NCI-H146 (cell line): ENCODE data around the gene COL6A1.

ENCODE experiments used
- DNase-seq: peaks from one replicate; lab custom pipeline; 2025; lab: John Stamatoyannopoulos, UW

The COL6A1 gene

GRCh38 chr21:45981151-45982091 is at the start of gene COL6A1:
COL6A1 (plus strand) TSS chr21:45981770; CDS start chr21:45981851, 81 bp downstream.
- peak; percentile 18 for DNase-seq

GRCh38 chr21:45932922-45933502 is 48.6 kb upstream of the COL6A1 start:
- DNase-seq, result no peak

GRCh38 chr21:45934085-45934484 is 47.5 kb upstream of the COL6A1 start:
- DNase-seq, result no peak

- DNase-seq, result no peak
Measured at GRCh38 chr21:45934554-45934953, 47.0 kb upstream of the COL6A1 start.

- DNase-seq, result no peak
Measured at GRCh38 chr21:45935628-45936027, 45.9 kb upstream of the COL6A1 start.

GRCh38 chr21:45937721-45938452 is 43.7 kb upstream of the COL6A1 start:
- no peak for DNase-seq

- no peak for DNase-seq
Measured at GRCh38 chr21:45938453-45938755, 43.2 kb upstream of the COL6A1 start.

GRCh38 chr21:45938811-45939520 is 42.6 kb upstream of the COL6A1 start:
- DNase-seq, result no peak

- DNase-seq, result no peak
Measured at GRCh38 chr21:45939521-45940045, 42.0 kb upstream of the COL6A1 start.

GRCh38 chr21:45940091-45940490 is 41.5 kb upstream of the COL6A1 start:
- no peak for DNase-seq

- DNase-seq, result no peak
Measured at GRCh38 chr21:45940621-45941337, 40.8 kb upstream of the COL6A1 start.

GRCh38 chr21:45941338-45941710 is 40.2 kb upstream of the COL6A1 start:
- no peak for DNase-seq

- DNase-seq, result no peak
Measured at GRCh38 chr21:45941717-45942546, 39.6 kb upstream of the COL6A1 start.

- no peak for DNase-seq
Measured at GRCh38 chr21:45942755-45943629, 38.6 kb upstream of the COL6A1 start.

GRCh38 chr21:45943630-45944540 is 37.7 kb upstream of the COL6A1 start:
- DNase-seq, result no peak

- DNase-seq, result no peak
Measured at GRCh38 chr21:45944601-45945000, 37.0 kb upstream of the COL6A1 start.

GRCh38 chr21:45945066-45945867 is 36.3 kb upstream of the COL6A1 start:
- no peak for DNase-seq

- DNase-seq, result no peak
Measured at GRCh38 chr21:45945868-45946210, 35.7 kb upstream of the COL6A1 start.
